ENCODE measurements around the gene SPTSSA.
"Not testable (repeated sequence)": the region's sequence is repeated elsewhere in the genome, so short reads cannot be mapped to it uniquely, and the experiment has no call there.

Gene SPTSSA

DNA sequence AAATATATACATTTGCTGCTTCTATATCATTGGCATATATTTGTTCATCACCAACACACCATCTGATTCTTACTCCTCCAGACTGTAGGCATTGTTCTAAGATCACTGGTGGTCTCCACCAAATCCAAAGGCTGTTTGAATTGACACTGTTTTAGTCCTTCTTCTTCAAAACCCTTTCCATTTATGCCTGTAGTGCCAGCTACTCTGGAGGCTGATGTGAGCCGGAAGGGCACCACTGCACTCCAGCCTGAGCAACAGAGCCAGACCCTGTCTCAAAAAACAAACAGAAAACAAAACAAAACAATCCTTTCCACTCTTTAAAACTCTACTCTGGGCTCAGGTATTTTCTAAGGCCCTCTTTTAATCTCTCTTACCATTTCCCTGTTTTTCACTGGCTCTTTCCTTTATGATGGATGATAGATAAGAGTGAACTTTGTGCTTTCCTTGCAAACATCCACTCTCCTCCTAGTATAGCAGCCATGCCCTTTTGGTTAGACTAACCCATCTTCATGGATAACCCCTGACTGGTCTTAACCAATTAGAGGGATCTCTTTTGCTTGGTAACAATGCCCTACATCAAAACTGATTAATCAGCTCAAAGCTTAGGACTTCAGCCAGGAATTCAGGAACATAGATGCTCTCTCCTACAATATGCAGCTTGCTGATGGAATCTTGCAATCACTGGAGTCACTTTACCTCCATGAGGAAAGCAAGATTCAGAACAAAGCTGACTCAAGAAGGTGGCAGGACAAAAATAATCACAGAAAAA is 24.9 kb downstream of the SPTSSA start:
- in situ Hi-C loops (cut with HindIII; ENCODE audit: low pct_unique_long_range_greater_than_20kb, low sequenced_read_pairs), result no loop called here
- TF ChIP-seq JUND (IDR thresholded peaks at IDR 0.05; ENCODE audit: low read depth), result no peak
- no peak for DNase-seq (ENCODE audit: low read depth in 1 of 2, low spot score in 1 of 2)

DNA sequence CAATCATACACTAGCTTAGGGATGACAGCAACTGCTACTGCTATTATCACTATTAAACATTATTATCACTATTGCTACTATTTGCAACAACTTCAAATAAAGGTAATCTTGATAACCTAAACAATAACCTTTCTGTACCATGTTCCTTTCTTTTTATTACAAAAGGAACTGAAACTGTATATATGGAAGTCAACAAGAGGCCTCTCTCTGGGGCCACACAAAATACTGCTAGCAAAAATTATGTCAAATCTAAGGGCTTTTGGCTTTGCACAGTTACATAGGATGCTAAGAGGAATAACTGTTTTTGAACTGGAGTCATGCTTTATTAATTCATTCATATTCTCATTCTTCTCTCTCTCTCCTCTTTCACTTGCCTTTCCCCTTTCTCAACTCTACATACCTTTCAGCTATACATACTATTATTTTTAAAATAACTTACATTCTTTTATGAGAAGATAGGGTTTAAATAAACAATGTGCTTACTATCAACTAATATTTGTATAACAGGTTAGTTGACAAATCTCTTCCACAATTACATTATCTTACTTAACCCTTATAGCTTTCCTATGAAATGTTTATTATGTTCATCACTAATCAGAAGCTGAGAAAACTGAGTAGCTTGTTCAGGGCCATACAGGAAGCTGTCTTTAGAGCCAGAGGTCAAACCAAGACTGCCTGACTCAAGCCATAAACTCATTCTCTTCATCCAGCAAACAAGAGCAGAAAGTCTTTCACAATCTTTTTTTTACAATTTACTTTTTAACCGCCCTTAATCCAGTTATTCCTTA is 25.7 kb downstream of the SPTSSA start:
- no peak for DNase-seq (ENCODE audit: low read depth in 1 of 2, low spot score in 1 of 2)
- TF ChIP-seq JUND (IDR thresholded peaks at IDR 0.05; ENCODE audit: low read depth), result no peak
- in situ Hi-C loops (cut with HindIII; ENCODE audit: low pct_unique_long_range_greater_than_20kb, low sequenced_read_pairs), result no loop called here

DNA sequence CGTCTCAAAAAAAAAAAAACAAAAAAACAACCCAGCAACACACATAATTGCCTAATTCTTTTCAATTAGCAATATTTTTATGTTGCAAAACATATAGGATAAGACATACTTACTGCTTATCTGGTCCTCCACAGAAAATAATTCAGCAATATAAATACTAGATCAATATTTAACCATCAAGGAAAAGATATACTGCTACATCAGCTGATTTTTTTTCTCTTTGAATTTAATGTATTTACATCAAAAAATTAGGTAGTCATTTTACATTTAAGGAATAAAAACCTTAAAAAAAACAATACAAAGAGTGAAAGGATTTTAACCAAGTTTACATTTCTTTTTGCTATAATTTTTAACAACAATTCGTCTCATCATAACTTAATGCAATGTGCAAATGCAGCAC is 28.1 kb downstream of the SPTSSA start:
- no peak for TF ChIP-seq JUND (IDR thresholded peaks at IDR 0.05; ENCODE audit: low read depth)
- DNase-seq (ENCODE audit: low read depth in 1 of 2, low spot score in 1 of 2), result no peak
- in situ Hi-C loops (cut with HindIII; ENCODE audit: low pct_unique_long_range_greater_than_20kb, low sequenced_read_pairs), result no loop called here

DNA sequence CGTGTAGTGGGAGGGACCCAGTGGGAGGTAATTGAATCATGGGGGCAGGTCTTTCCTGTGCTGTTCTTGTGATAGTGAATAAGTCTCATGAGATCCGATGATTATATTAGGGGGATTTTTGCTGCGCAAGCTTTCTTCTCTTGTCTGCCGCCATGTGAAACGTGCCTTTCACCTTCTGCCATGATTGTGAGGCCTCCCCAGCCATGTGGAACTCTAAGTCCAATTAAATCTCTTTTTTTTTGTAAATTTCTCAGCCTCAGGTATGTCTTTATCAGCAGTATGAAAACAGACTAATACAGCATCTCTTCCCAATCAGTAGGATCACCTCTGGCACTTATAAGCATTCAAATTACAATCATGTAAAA is 34.0 kb downstream of the SPTSSA start:
- DNase-seq (ENCODE audit: low read depth in 1 of 2, low spot score in 1 of 2); in situ Hi-C loops (cut with HindIII; ENCODE audit: low pct_unique_long_range_greater_than_20kb, low sequenced_read_pairs): not testable (repeated sequence)

DNA sequence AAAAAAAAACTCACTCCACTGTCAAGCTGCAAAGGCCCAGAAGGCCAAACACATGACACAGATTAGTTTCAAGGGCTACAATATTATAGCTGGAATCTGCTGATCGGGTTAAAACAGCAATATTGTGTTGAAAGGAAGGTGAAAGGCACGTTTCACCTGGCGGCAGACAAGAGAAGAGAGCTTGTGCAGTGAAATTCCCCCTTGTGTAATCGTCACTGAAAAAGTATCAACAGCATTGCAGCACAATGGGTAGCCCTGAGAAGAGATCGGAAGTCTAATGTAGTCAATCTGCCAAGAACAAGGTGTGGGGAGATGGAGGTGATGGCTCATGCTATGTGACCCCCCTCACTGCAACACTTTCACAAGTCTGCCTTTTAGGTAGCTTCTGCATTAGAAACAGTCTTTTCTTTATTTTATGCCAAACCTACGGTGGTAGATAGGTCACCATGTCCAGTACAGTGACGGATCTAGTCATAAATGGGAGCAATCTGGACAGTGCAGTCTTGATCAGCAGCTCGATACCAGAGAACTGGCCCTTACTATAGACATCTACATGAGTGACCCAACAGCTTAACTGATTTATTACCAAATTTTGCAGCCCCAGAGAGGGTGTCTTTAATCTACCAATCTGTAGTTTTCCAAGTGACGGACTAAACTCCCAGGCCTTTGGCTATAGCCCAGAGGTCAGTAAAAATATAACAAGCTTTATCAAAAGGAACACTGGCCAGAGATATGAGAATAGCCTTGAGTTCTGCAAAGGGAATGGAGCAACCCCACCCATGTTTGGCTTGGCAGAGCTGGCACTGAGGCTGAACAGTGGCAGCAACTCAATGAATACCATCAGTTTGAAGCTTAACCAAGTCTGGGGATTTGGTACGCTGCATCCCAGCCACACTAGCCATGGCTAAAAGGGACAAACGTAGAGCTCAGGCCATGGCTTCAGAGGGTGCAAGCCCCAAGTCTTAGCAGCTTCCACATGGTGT is 35.4 kb downstream of the SPTSSA start:
- TF ChIP-seq JUND (IDR thresholded peaks at IDR 0.05; ENCODE audit: low read depth), result no peak
- DNase-seq (ENCODE audit: low read depth in 1 of 2, low spot score in 1 of 2), result no peak
- in situ Hi-C loops (cut with HindIII; ENCODE audit: low pct_unique_long_range_greater_than_20kb, low sequenced_read_pairs), result no loop called here

DNA sequence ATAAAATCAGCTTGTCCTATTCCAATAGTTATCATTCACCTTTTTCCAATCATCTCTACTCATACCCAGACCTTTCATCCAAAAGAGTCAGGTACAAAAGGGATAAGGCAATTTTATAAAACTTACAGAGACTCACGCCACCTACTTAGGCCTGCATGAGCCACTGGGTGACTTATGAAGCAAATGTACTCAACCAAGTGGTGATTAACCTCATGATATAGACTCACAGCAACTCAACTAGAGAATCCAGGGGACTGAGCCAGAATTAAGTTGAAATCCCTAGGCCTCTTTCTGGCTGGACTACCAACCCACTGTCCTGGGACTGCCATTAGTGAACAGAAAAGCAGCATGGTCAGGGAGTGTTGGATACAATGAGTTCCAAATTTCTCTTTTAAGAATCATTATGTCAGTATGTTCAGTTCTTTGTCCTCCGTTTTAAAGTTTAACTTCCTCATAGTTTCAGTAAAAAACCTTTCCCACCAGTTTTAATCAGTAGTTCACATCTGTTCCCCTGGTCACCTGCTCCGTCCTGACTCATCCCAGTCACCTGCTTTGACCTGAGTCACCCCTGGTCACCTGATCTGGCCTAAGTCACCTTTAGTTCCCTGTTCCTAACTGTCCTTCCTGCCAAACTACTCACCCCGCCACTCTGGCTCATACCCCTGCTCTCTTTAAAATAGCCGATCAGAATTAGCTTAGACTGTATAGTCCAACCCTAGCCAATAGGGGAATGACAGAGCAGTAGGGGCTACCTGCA is 36.8 kb downstream of the SPTSSA start:
- in situ Hi-C loops (cut with HindIII; ENCODE audit: low pct_unique_long_range_greater_than_20kb, low sequenced_read_pairs), result no loop called here
- no peak for TF ChIP-seq JUND (IDR thresholded peaks at IDR 0.05; ENCODE audit: low read depth)
- peak in 1 of 2 experiments; percentile 17 for DNase-seq (ENCODE audit: low read depth in 1 of 2, low spot score in 1 of 2)

DNA sequence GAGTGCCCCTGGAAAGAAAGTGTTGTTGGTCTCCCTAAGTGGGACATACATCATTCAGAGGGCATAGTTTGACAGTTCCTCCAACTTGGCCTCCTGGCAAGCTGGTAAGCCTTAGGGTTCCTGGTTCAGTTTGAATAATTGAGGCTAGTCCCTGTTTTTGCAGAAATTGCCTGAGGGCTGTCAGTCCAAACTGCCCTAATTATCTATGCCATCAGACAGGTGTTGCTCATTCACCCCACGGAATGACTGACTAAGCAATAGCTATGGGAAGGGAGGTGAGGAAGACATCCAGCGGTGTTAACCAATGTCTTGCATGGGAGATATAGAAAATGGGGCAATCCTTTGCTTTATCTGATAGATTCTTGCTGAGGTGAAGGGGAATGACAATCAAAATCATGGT is 37.6 kb downstream of the SPTSSA start:
- peak in 1 of 2 experiments; percentile 7 for DNase-seq (ENCODE audit: low read depth in 1 of 2, low spot score in 1 of 2)
- no peak for TF ChIP-seq JUND (IDR thresholded peaks at IDR 0.05; ENCODE audit: low read depth)
- in situ Hi-C loops (cut with HindIII; ENCODE audit: low pct_unique_long_range_greater_than_20kb, low sequenced_read_pairs), result no loop called here

DNA sequence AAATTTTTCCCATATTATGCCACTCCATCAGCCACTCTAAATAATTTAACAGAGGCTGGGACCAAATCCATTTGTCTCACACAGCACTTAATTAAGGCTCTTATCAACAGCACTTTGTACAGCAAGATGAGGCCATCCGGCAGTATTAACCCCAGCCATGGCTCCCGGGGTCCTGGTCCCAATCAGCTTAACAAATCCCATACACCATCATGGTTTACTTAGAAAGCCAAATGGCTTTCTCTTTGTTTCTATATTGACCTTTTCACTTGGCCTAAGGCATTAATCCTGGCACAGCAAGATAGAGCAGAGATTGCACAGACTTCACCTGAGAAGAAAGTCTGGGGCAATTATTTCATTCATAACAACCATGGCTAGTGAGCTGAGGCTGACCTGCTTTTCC is 38.6 kb downstream of the SPTSSA start:
- no peak for DNase-seq (ENCODE audit: low read depth in 1 of 2, low spot score in 1 of 2)
- no peak for TF ChIP-seq JUND (IDR thresholded peaks at IDR 0.05; ENCODE audit: low read depth)
- in situ Hi-C loops (cut with HindIII; ENCODE audit: low pct_unique_long_range_greater_than_20kb, low sequenced_read_pairs), result no loop called here

DNA sequence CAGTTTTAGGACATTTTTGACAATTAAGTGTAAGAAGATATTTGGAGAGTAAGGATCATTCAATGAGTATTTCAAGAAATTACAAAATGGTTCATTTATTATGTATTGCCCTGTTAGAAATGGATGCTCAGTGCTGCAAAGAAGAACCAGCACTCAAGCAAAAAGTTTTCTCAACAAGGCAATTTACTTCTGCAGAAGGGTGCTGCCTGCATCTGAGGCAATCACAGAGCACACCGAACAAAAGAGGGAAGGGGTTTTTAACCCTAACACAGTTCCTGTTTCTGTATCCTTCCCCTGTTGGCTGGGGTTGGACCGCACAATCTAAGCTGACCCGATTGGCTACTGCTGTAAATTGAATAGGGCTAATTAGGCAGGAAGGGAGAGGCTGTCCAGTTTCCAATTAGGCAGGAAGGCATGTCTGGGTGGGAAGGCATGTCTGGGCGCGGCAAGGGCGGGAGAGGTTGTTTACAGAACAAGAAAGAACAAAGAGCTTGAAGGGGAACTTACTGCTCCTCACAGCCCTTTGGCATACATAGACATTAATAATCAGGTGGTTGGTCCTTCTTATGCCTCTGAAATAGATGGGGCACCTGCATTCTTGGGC is 41.4 kb downstream of the SPTSSA start:
- in situ Hi-C loops (cut with HindIII; ENCODE audit: low pct_unique_long_range_greater_than_20kb, low sequenced_read_pairs), result no loop called here
- no peak for TF ChIP-seq JUND (IDR thresholded peaks at IDR 0.05; ENCODE audit: low read depth)
- no peak for DNase-seq (ENCODE audit: low read depth in 1 of 2, low spot score in 1 of 2)

DNA sequence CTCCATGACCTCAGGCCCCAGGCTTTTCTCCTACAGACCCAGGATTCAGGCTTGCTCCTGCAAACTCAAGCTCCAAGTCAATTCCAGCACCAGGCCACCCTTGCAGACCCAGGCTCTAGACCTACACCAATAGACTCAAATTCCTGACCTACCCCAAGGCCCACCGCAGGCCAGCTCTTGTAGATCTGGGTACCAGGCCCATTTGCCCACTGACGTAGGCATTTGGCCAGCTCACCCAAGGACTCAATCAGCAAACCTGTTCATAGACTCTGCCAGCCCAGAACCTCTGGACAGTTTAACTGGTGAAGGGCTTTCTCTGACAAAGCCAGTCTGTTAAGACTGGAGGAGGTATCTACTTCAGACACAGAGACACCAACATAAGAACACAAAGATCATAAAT is 52.3 kb downstream of the SPTSSA start:
- no peak for TF ChIP-seq JUND (IDR thresholded peaks at IDR 0.05; ENCODE audit: low read depth)
- DNase-seq (ENCODE audit: low read depth in 1 of 2, low spot score in 1 of 2), result no peak
- in situ Hi-C loops (cut with HindIII; ENCODE audit: low pct_unique_long_range_greater_than_20kb, low sequenced_read_pairs), result no loop called here

DNA sequence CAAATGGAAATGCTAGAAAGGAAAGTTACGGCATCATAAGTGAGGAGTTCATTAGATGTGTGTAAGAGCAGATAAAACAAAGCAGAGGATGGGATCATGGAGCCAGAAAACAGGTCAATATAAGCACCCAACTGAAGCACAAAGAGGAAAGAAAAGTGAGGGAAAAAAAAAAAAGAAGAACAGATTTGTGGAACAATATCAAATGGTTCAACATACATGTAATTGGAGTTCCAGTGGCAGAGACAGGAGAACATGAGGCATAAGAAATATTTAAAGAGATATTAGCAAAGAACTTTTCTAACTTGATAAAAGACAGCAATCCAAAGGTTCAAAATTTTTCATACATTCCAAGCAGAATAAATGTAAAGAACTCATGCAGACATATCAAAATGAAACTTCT is 54.1 kb downstream of the SPTSSA start:
- DNase-seq (ENCODE audit: low read depth in 1 of 2, low spot score in 1 of 2), result no peak
- in situ Hi-C loops (cut with HindIII; ENCODE audit: low pct_unique_long_range_greater_than_20kb, low sequenced_read_pairs), result no loop called here
- no peak for TF ChIP-seq JUND (IDR thresholded peaks at IDR 0.05; ENCODE audit: low read depth)

DNA sequence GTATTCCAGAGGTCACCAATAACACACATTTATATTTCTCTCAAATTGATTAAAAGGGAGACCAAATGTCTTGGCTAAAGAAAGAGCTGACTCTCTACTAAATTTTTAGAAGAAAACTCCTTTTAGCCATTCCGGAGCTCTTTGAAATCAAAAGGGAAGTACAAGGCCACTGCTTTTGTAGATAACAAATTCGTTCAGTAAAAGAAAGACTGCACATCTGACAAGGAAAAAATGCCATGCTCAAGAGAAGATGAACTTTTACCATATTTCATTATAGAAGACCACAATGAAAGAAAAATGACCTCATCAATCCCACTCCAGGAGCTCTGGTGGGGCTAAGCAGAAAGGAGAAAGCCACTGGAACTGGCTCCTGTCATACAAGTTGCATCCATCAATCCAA is 57.6 kb downstream of the SPTSSA start:
- DNase-seq (ENCODE audit: low read depth in 1 of 2, low spot score in 1 of 2), result no peak
- no peak for TF ChIP-seq JUND (IDR thresholded peaks at IDR 0.05; ENCODE audit: low read depth)
- in situ Hi-C loops (cut with HindIII; ENCODE audit: low pct_unique_long_range_greater_than_20kb, low sequenced_read_pairs), result no loop called here

Data from T47D (cell line).